GM21619 (cell line): ENCODE results near the gene DNPH1.

Experiments used
- ATAC-seq: cut with Tn5 transposase; IDR thresholded peaks from one replicate; pipeline ENCODE4 v1.9.1; 2021; ENCODE audit not compliant: unreplicated experiment

The DNPH1 gene

GRCh38 chr6:43264599-43265145, 35.4 kb upstream of the DNPH1 start:
- ATAC-seq = no peak

GRCh38 chr6:43263314-43264178, 34.3 kb upstream of the DNPH1 start:
- peak; percentile 93 for ATAC-seq

GRCh38 chr6:43262780-43263313, 33.6 kb upstream of the DNPH1 start:
- ATAC-seq = no peak

GRCh38 chr6:43262000-43262779, 32.9 kb upstream of the DNPH1 start:
- ATAC-seq = no peak

- no peak for ATAC-seq
Measured at GRCh38 chr6:43261198-43261597, 31.9 kb upstream of the DNPH1 start.

- no peak for ATAC-seq
Measured at GRCh38 chr6:43260791-43261190, 31.5 kb upstream of the DNPH1 start.

GRCh38 chr6:43258807-43259686, 29.8 kb upstream of the DNPH1 start:
- ATAC-seq = no peak

GRCh38 chr6:43258180-43258579, 28.9 kb upstream of the DNPH1 start:
- no peak for ATAC-seq

- no peak for ATAC-seq
Measured at GRCh38 chr6:43257367-43258145, 28.3 kb upstream of the DNPH1 start.

- no peak for ATAC-seq
Measured at GRCh38 chr6:43256670-43257366, 27.5 kb upstream of the DNPH1 start.

GRCh38 chr6:43255408-43256054, 26.2 kb upstream of the DNPH1 start:
- no peak for ATAC-seq

- no peak for ATAC-seq
Measured at GRCh38 chr6:43254846-43255245, 25.6 kb upstream of the DNPH1 start.

GRCh38 chr6:43254138-43254817, 25.0 kb upstream of the DNPH1 start:
- no peak for ATAC-seq

- no peak for ATAC-seq
Measured at GRCh38 chr6:43253401-43253800, 24.1 kb upstream of the DNPH1 start.

- no peak for ATAC-seq
Measured at GRCh38 chr6:43250992-43251373, 21.7 kb upstream of the DNPH1 start.

GRCh38 chr6:43248791-43249190, 19.5 kb upstream of the DNPH1 start:
- ATAC-seq = no peak

GRCh38 chr6:43248101-43248500, 18.8 kb upstream of the DNPH1 start:
- ATAC-seq = no peak
